GM19099 (cell line): ENCODE results near the gene EPHB6.

ENCODE experiments used
- POLR2A ChIP-seq: IDR thresholded peaks from 3 replicates; pipeline ENCODE4 v1.6.1; 2011; ENCODE audit warnings: low read depth; ENCODE audit not compliant: insufficient read length; ENCODE audit errors: extremely low read depth

EPHB6 gene

GRCh38 chr7:142876236-142876960, 21.5 kb downstream of the EPHB6 start:
- no peak for TF ChIP-seq POLR2A

GRCh38 chr7:142876991-142877910, 22.4 kb downstream of the EPHB6 start:
- TF ChIP-seq POLR2A, result no peak

GRCh38 chr7:142878315-142878714, 23.4 kb downstream of the EPHB6 start:
- no peak for TF ChIP-seq POLR2A

GRCh38 chr7:142879060-142879459, 24.2 kb downstream of the EPHB6 start:
- TF ChIP-seq POLR2A, result no peak

- no peak for TF ChIP-seq POLR2A
These were observed 26.1 kb downstream of the EPHB6 start for GRCh38 chr7:142880876-142881505.

GRCh38 chr7:142881586-142882337, 26.9 kb downstream of the EPHB6 start:
- no peak for TF ChIP-seq POLR2A

- no peak for TF ChIP-seq POLR2A
These were observed 27.4 kb downstream of the EPHB6 start for GRCh38 chr7:142882338-142882678.

- no peak for TF ChIP-seq POLR2A
These were observed 28.3 kb downstream of the EPHB6 start for GRCh38 chr7:142883145-142883544.

- TF ChIP-seq POLR2A, result no peak
These were observed 28.9 kb downstream of the EPHB6 start for GRCh38 chr7:142883571-142884285.

GRCh38 chr7:142884286-142884640, 29.4 kb downstream of the EPHB6 start:
- no peak for TF ChIP-seq POLR2A

- TF ChIP-seq POLR2A, result no peak
These were observed 30.7 kb downstream of the EPHB6 start, which contains the start of gene TRPV6 for GRCh38 chr7:142885311-142886230. TSS of gene TRPV6 (minus strand) at chr7:142885745.

GRCh38 chr7:142886866-142887265, 32.0 kb downstream of the EPHB6 start:
- TF ChIP-seq POLR2A, result no peak

GRCh38 chr7:142887282-142888015, 32.6 kb downstream of the EPHB6 start:
- no peak for TF ChIP-seq POLR2A
